ENCODE data around the gene SCYGR1.

The SCYGR1 gene

DNA sequence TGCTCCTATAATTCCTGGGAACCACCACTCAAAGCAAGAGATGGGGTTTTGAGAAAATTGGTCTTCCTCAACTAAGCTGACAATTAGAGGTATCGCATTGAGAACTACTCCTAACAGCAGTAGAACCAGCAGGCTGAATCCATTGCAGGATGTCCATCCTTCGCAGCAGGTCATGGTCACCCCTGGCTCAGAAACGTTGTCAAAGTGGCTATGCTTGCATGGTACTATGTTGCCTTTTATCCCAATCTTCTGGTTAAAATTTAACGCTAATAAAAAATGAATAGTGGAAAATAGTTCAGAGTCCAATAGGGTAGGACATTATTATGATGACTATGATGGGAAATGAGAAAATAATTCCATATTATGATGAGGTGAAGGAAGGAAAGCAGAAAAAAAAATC is 8.7 kb downstream of the SCYGR1 start, which contains the start of gene TM4SF20:
Gene TM4SF20 (minus strand): TSS at position 212 of the 400 bp plus-strand sequence. CDS start 38 bp downstream, at position 174.
- Histone ChIP-seq H3K9ac (ENCODE audit: low read length) (no peak within 1 kb of the TSS), H3K79me1 (ENCODE audit: low read length) (no peaks in the 10 kb centered on the region), H3K79me2 (ENCODE audit: control insufficient read depth, insufficient read depth, low read length) (no peaks in the 10 kb centered on the region), H2BK120ac (ENCODE audit: low read depth, low read length) (no peak within 1 kb of the TSS), H2BK5ac (ENCODE audit: low read length) (no peak within 1 kb of the TSS), H2AK5ac (ENCODE audit: low read length) (no peak within 1 kb of the TSS), H3K27ac (ENCODE audit: low read depth, low read length) (no peak within 1 kb of the TSS), H3K23ac (ENCODE audit: low read length) (no peak within 1 kb of the TSS), H3K27me3 (ENCODE audit: insufficient read depth, low read length, poor library complexity) (no peaks in the 10 kb centered on the region), H2BK15ac (replicated peaks; ENCODE audit: low read depth) (no peak within 1 kb of the TSS), H3K56ac (ENCODE audit: low read length) (no peak within 1 kb of the TSS), H3K18ac (ENCODE audit: low read length) (no peak within 1 kb of the TSS), H3K4ac (ENCODE audit: low read depth, low read length) (no peak within 1 kb of the TSS), H3K4me1 (ENCODE audit: control insufficient read depth, low read depth, low read length) (no peaks in the 10 kb centered on the region), H3K4me2 (ENCODE audit: low read length) (no peak within 1 kb of the TSS), H4K5ac (ENCODE audit: low read length) (no peak within 1 kb of the TSS), H4K8ac (ENCODE audit: low read depth, low read length) (no peak within 1 kb of the TSS), H3K4me3 (ENCODE audit: low read length) (no peak within 1 kb of the TSS), H3K36me3 (ENCODE audit: control insufficient read depth, insufficient read depth, low read length) (no peaks in the 10 kb centered on the region)
- no CpG with 5 or more reads among the region's 4 CpGs for WGBS (ENCODE audit: extremely low coverage, insufficient coverage, low lambda C conversion rate)
- DNase-seq = no peak

- no peak overlapping the region for H3K4me2 ChIP-seq (ENCODE audit: low read length)
- no peak overlapping the region for H3K23ac ChIP-seq (ENCODE audit: low read length)
- no peaks in the 10 kb centered on the region for H3K79me1 ChIP-seq (ENCODE audit: low read length)
- no peaks in the 10 kb centered on the region for H3K79me2 ChIP-seq (ENCODE audit: control insufficient read depth, insufficient read depth, low read length)
- H2BK120ac ChIP-seq (ENCODE audit: low read depth, low read length) = no peak overlapping the region
- no peak overlapping the region for H4K8ac ChIP-seq (ENCODE audit: low read depth, low read length)
- no peak overlapping the region for H3K27ac ChIP-seq (ENCODE audit: low read depth, low read length)
- no peak overlapping the region for H2BK5ac ChIP-seq (ENCODE audit: low read length)
- H3K56ac ChIP-seq (ENCODE audit: low read length) = no peak overlapping the region
- H3K4me1 ChIP-seq (ENCODE audit: control insufficient read depth, low read depth, low read length) = no peaks in the 10 kb centered on the region
- H3K4ac ChIP-seq (ENCODE audit: low read depth, low read length) = no peak overlapping the region
- WGBS (ENCODE audit: extremely low coverage, insufficient coverage, low lambda C conversion rate) = no CpG with 5 or more reads among the region's 4 CpGs
- no peak for DNase-seq
- no peak overlapping the region for H3K4me3 ChIP-seq (ENCODE audit: low read length)
- H2BK15ac ChIP-seq (replicated peaks; ENCODE audit: low read depth) = no peak overlapping the region
- no peak overlapping the region for H3K9ac ChIP-seq (ENCODE audit: low read length)
- H4K5ac ChIP-seq (ENCODE audit: low read length) = no peak overlapping the region
- no peak overlapping the region for H2AK5ac ChIP-seq (ENCODE audit: low read length)
- no peak overlapping the region for H3K18ac ChIP-seq (ENCODE audit: low read length)
- H3K27me3 ChIP-seq (ENCODE audit: insufficient read depth, low read length, poor library complexity) = no peaks in the 10 kb centered on the region
- H3K36me3 ChIP-seq (ENCODE audit: control insufficient read depth, insufficient read depth, low read length) = no peaks in the 10 kb centered on the region
Observed at GRCh38 chr2:227378371-227378782, 9.4 kb downstream of the SCYGR1 start.

DNA sequence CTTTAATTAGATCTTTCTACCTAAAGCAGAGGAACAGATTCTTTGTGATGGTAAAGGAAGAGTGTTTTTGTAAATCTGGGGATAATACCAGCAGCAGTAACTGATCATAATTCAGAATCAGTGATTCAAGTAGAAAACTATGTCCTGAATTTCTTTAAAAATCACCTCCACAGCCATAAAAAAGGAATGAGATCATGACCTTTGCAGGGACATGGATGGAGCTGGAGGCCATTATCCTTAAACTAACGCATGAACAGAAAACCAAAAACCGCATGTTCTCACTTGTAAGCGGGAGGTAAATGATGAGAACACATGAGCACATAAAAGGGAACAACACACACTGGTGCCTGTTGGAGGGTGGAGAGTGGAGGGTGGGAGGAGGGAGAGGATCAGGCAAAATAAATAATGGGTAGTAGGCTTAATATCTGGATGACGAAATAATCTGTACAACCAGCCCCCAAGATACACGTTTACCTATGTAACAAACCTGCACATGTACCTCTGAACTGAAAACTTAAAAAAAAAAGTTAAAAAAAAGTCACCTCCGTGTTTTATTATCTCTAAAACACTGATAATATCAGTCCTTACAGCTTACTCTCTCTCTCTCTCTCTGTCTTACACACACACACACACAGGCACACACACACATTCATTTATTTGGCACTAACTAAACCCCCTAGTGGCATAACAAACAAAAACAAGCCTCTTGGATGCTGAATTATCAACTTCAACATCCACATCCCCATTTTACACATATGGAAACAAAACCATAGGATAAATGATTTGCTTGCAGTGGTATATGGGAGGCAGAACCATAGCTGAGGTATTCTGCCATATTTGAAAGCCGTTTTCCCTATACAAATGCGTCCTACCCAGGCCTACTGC is 10.0 kb downstream of the SCYGR1 start:
- no peak overlapping the region for H3K23ac ChIP-seq (ENCODE audit: low read length)
- no peak overlapping the region for H2AK5ac ChIP-seq (ENCODE audit: low read length)
- no peaks in the 10 kb centered on the region for H3K36me3 ChIP-seq (ENCODE audit: control insufficient read depth, insufficient read depth, low read length)
- H4K8ac ChIP-seq (ENCODE audit: low read depth, low read length) = no peak overlapping the region
- WGBS (ENCODE audit: extremely low coverage, insufficient coverage, low lambda C conversion rate) = no CpG with 5 or more reads among the region's 8 CpGs
- no peak overlapping the region for H3K18ac ChIP-seq (ENCODE audit: low read length)
- no peak overlapping the region for H2BK5ac ChIP-seq (ENCODE audit: low read length)
- H4K5ac ChIP-seq (ENCODE audit: low read length) = no peak overlapping the region
- H2BK120ac ChIP-seq (ENCODE audit: low read depth, low read length) = no peak overlapping the region
- no peak overlapping the region for H3K9ac ChIP-seq (ENCODE audit: low read length)
- H2BK15ac ChIP-seq (replicated peaks; ENCODE audit: low read depth) = no peak overlapping the region
- no peak for DNase-seq
- H3K4me3 ChIP-seq (ENCODE audit: low read length) = no peak overlapping the region
- H3K4me2 ChIP-seq (ENCODE audit: low read length) = no peak overlapping the region
- no peaks in the 10 kb centered on the region for H3K27me3 ChIP-seq (ENCODE audit: insufficient read depth, low read length, poor library complexity)
- H3K4ac ChIP-seq (ENCODE audit: low read depth, low read length) = no peak overlapping the region
- no peak overlapping the region for H3K27ac ChIP-seq (ENCODE audit: low read depth, low read length)
- H3K79me1 ChIP-seq (ENCODE audit: low read length) = no peaks in the 10 kb centered on the region
- no peaks in the 10 kb centered on the region for H3K4me1 ChIP-seq (ENCODE audit: control insufficient read depth, low read depth, low read length)
- H3K56ac ChIP-seq (ENCODE audit: low read length) = no peak overlapping the region
- H3K79me2 ChIP-seq (ENCODE audit: control insufficient read depth, insufficient read depth, low read length) = no peaks in the 10 kb centered on the region

DNA sequence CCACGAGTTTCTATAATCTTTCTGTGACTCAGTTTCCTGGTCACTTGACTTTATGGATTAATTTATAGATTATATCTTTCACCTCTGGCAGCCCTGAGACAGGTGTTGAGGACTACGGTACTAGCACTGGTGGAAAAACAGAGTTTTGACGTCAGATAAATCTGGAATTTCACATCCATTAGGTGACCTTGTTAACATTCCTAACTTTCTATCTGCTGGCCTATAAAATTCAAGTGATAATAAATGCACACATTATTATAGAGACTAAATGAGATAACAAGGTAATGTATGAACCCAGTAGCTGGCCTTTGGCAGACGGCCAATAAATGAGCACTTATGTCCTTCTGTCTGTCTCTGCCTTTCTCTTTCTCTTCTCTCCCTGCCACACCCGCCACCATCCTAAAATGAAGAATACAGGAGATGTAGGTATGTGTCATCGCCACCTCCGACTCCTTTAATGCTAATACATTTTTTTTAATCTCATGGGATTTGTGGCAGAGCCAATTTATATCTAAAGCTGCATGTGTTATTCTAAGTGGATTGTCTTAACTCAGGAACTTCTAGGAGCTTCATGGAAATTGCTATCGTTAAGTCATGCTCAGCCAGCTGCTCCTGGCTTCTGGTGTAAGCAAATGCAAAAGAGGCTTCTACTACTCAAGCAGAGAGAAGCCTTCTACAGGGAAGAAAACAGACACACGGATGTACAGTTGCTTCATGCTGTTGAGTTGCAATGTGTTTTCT is 10.9 kb downstream of the SCYGR1 start:
- Histone ChIP-seq H3K79me1 (ENCODE audit: low read length) (no peaks in the 10 kb centered on the region), H3K18ac (ENCODE audit: low read length) (no peak overlapping the region), H4K5ac (ENCODE audit: low read length) (no peak overlapping the region), H3K4me1 (ENCODE audit: control insufficient read depth, low read depth, low read length) (no peaks in the 10 kb centered on the region), H3K36me3 (ENCODE audit: control insufficient read depth, insufficient read depth, low read length) (no peaks in the 10 kb centered on the region), H3K27me3 (ENCODE audit: insufficient read depth, low read length, poor library complexity) (no peaks in the 10 kb centered on the region), H2AK5ac (ENCODE audit: low read length) (no peak overlapping the region), H3K27ac (ENCODE audit: low read depth, low read length) (no peak overlapping the region), H3K79me2 (ENCODE audit: control insufficient read depth, insufficient read depth, low read length) (no peaks in the 10 kb centered on the region), H4K8ac (ENCODE audit: low read depth, low read length) (no peak overlapping the region), H2BK5ac (ENCODE audit: low read length) (no peak overlapping the region), H3K23ac (ENCODE audit: low read length) (no peak overlapping the region), H2BK15ac (replicated peaks; ENCODE audit: low read depth) (no peak overlapping the region), H2BK120ac (ENCODE audit: low read depth, low read length) (no peak overlapping the region), H3K4me3 (ENCODE audit: low read length) (no peak overlapping the region), H3K56ac (ENCODE audit: low read length) (no peak overlapping the region), H3K4me2 (ENCODE audit: low read length) (no peak overlapping the region), H3K4ac (ENCODE audit: low read depth, low read length) (no peak overlapping the region), H3K9ac (ENCODE audit: low read length) (no peak overlapping the region)
- no CpG with 5 or more reads among the region's 9 CpGs for WGBS (ENCODE audit: extremely low coverage, insufficient coverage, low lambda C conversion rate)
- DNase-seq = no peak

GRCh38 chr2:227374158-227374557 is 13.6 kb downstream of the SCYGR1 start:
- no peaks in the 10 kb centered on the region for H3K36me3 ChIP-seq (ENCODE audit: control insufficient read depth, insufficient read depth, low read length)
- no peak for DNase-seq
- H3K27me3 ChIP-seq (ENCODE audit: insufficient read depth, low read length, poor library complexity) = no peaks in the 10 kb centered on the region
- H3K4me2 ChIP-seq (ENCODE audit: low read length) = no peak overlapping the region
- no peak overlapping the region for H2BK5ac ChIP-seq (ENCODE audit: low read length)
- no peak overlapping the region for H3K18ac ChIP-seq (ENCODE audit: low read length)
- no peak overlapping the region for H3K27ac ChIP-seq (ENCODE audit: low read depth, low read length)
- H3K4me1 ChIP-seq (ENCODE audit: control insufficient read depth, low read depth, low read length) = no peaks in the 10 kb centered on the region
- H3K23ac ChIP-seq (ENCODE audit: low read length) = no peak overlapping the region
- no peak overlapping the region for H3K4ac ChIP-seq (ENCODE audit: low read depth, low read length)
- H4K8ac ChIP-seq (ENCODE audit: low read depth, low read length) = no peak overlapping the region
- no peak overlapping the region for H3K56ac ChIP-seq (ENCODE audit: low read length)
- H3K79me2 ChIP-seq (ENCODE audit: control insufficient read depth, insufficient read depth, low read length) = no peaks in the 10 kb centered on the region
- no peak overlapping the region for H2AK5ac ChIP-seq (ENCODE audit: low read length)
- no CpG with 5 or more reads among the region's 6 CpGs for WGBS (ENCODE audit: extremely low coverage, insufficient coverage, low lambda C conversion rate)
- H4K5ac ChIP-seq (ENCODE audit: low read length) = no peak overlapping the region
- H3K79me1 ChIP-seq (ENCODE audit: low read length) = no peaks in the 10 kb centered on the region
- no peak overlapping the region for H3K9ac ChIP-seq (ENCODE audit: low read length)
- no peak overlapping the region for H2BK120ac ChIP-seq (ENCODE audit: low read depth, low read length)
- no peak overlapping the region for H3K4me3 ChIP-seq (ENCODE audit: low read length)
- no peak overlapping the region for H2BK15ac ChIP-seq (replicated peaks; ENCODE audit: low read depth)
